GM12878 (cell line): ENCODE measurements around the gene SNED1. TPM values are rescaled to one million over a fixed set of nuclear protein-coding genes. Genes with fewer than 3 reads are reported as not detected.

Source experiments
- ATAC-seq: fragments of 200-7000 bp; cut with Tn5 transposase; 3 replicates; pipeline ENCODE4 v1.9.1; 2020; ENCODE audit warnings: mild to moderate bottlenecking, moderate library complexity
- BruUV-seq: library from RNA; stranded (reverse); fragments of 400-500 nt; replicated peaks from 2 replicates; lab custom pipeline; 2021; lab: Mats Ljungman, UMichigan
- CTCF ChIA-PET: fragments of 300-600 bp; sonication (Branson Sonifier 250); formaldehyde crosslinking; extraction: SDS; loops from one replicate; lab custom pipeline; 2021; ENCODE audit warnings: inconsistent platforms; lab: Yijun Ruan, JAX
- POLR2A ChIA-PET: fragments of 350-600 bp; formaldehyde crosslinking; extraction: SDS; loops from one replicate; lab custom pipeline; 2021; ENCODE audit warnings: inconsistent platforms; lab: Charles Lee
- RAD21 ChIA-PET: fragments of 300-600 bp; sonication (Branson Sonifier 250); formaldehyde crosslinking; loops from one replicate; lab custom pipeline; 2023; ENCODE audit warnings: antibody characterized with exemption; ENCODE audit not compliant: unreplicated experiment; lab: Charles Lee
- SMC1A ChIA-PET: fragments of 300-600 bp; sonication (Branson Sonifier 250); formaldehyde crosslinking; loops from one replicate; lab custom pipeline; 2023; ENCODE audit not compliant: unreplicated experiment, uncharacterized antibody; lab: Charles Lee
- DNase-seq: peaks from one replicate; pipeline ENCODE4 v3.0.0-alpha.2; 2011; ENCODE audit warnings: low read depth, low spot score
- FAIRE-seq: peaks from 3 replicates; lab custom pipeline; 2011; peaks lifted over from hg19 to GRCh38; lab: Jason Lieb, UNC
- H2AFZ ChIP-seq: 2 replicates; pipeline ENCODE4 v1.6.0; 2011; ENCODE audit warnings: low read depth, low read length, control low read depth; ENCODE audit not compliant: control insufficient read depth
- H3K27ac ChIP-seq: 2 replicates; pipeline ENCODE4 v1.5.1; 2011; ENCODE audit warnings: control low read depth; ENCODE audit not compliant: control insufficient read depth, insufficient read depth
- H3K27me3 ChIP-seq, 2 experiments: replicated peaks in 1 of 2; 2 replicates each; pipeline versions ENCODE4 v1.6.0 to v1.6.1; 2011; ENCODE audit warnings: low read length in 1 of 2; ENCODE audit not compliant: control insufficient read depth in 2 of 2, insufficient read depth in 2 of 2
- H3K36me3 ChIP-seq, 2 experiments: 2 replicates each; pipeline ENCODE4 v1.5.1; 2011; ENCODE audit warnings: low read length in 1 of 2; ENCODE audit not compliant: control insufficient read depth in 2 of 2, insufficient read depth in 2 of 2
- H3K4me1 ChIP-seq: 2 replicates; pipeline ENCODE4 v1.6.1; 2011; ENCODE audit warnings: mild to moderate bottlenecking, low read length, moderate library complexity, mixed read lengths; ENCODE audit not compliant: control insufficient read depth, insufficient read depth
- H3K4me2 ChIP-seq: 2 replicates; pipeline ENCODE4 v1.6.0; 2011; ENCODE audit warnings: control low read depth; ENCODE audit not compliant: control insufficient read depth, insufficient read depth
- H3K4me3 ChIP-seq: fragments of 200-600 bp; sonication (generic); 2 replicates; pipeline ENCODE4 v1.5.1; 2016
- H3K79me2 ChIP-seq: 2 replicates; pipeline ENCODE4 v1.6.0; 2011; ENCODE audit warnings: low read length; ENCODE audit not compliant: control insufficient read depth, insufficient read depth
- H3K9ac ChIP-seq: 2 replicates; pipeline ENCODE4 v1.8.0; 2011; ENCODE audit warnings: low read length, control low read depth, mixed read lengths; ENCODE audit not compliant: control insufficient read depth, insufficient read depth
- H3K9me3 ChIP-seq: replicated peaks from 3 replicates; pipeline ENCODE4 v1.5.1; 2011; ENCODE audit warnings: mild to moderate bottlenecking, low read length; ENCODE audit not compliant: control insufficient read depth, insufficient read depth
- H4K20me1 ChIP-seq: 2 replicates; pipeline ENCODE4 v1.6.0; 2011; ENCODE audit not compliant: control insufficient read depth, insufficient read depth
- BCL3 ChIP-seq: IDR thresholded peaks from 2 replicates; pipeline ENCODE4 v1.6.1; 2011; ENCODE audit warnings: borderline replicate concordance, low read depth, mild to moderate bottlenecking, moderate library complexity, low read length; ENCODE audit not compliant: insufficient read depth, poor library complexity, severe bottlenecking
- CHD4 ChIP-seq: fragments of 200-600 bp; sonication (generic); IDR thresholded peaks from 2 replicates; pipeline ENCODE4 v1.6.1; 2016; ENCODE audit warnings: mild to moderate bottlenecking
- RELA ChIP-seq: fragments of 450-650 bp; IDR thresholded peaks from 2 replicates; pipeline ENCODE4 v1.8.0; 2014; ENCODE audit warnings: borderline replicate concordance; ENCODE audit not compliant: partially characterized antibody
- TAF1 ChIP-seq: IDR thresholded peaks from 2 replicates; pipeline ENCODE4 v1.6.1; 2011; ENCODE audit warnings: mild to moderate bottlenecking, low read depth, low read length, borderline replicate concordance
- TCF7 ChIP-seq: IDR thresholded peaks from 2 replicates; pipeline ENCODE4 v1.6.1; 2014; ENCODE audit warnings: antibody characterized with exemption, borderline replicate concordance
- YY1 ChIP-seq: IDR thresholded peaks from 2 replicates; pipeline ENCODE4 v1.6.1; 2011; ENCODE audit warnings: low read depth, mild to moderate bottlenecking, low read length
- ZBTB11 ChIP-seq: fragments of 450-650 bp; formaldehyde crosslinking; IDR thresholded peaks from 2 replicates; pipeline ENCODE4 v1.5.0; 2022; ENCODE audit warnings: mild to moderate bottlenecking, missing genetic modification characterization
- ZNF274 ChIP-seq: IDR thresholded peaks from one replicate; pipeline ENCODE4 v1.8.0; 2011; ENCODE audit not compliant: insufficient read length, insufficient read depth
- ZSCAN29 ChIP-seq: fragments of 450-650 bp; IDR thresholded peaks from 2 replicates; pipeline ENCODE4 v1.6.1; 2017; ENCODE audit warnings: mild to moderate bottlenecking, moderate library complexity
- WGBS: methylation state at CpG from one replicate; pipeline ENCODE4 v1.1.6; 2016; ENCODE audit warnings: low lambda C conversion rate; ENCODE audit not compliant: insufficient replicate concordance, insufficient coverage; ENCODE audit errors: missing lambda C conversion rate; 5-methylcytosine and 5-hydroxymethylcytosine counted together
- in situ Hi-C: fragments of 300-500 bp; cut with MboI; formaldehyde crosslinking; loops from 9 replicates; pipeline ENCODE4 v1.14.3; 2018; ENCODE audit warnings: mixed read lengths
- intact Hi-C: fragments of 100-400 bp; cut with micrococcal nuclease; formaldehyde crosslinking; loops from one replicate; pipeline ENCODE4 v1.14.2; 2022; ENCODE audit not compliant: unreplicated experiment
- polyA plus RNA-seq, 11 experiments: library from polyadenylated mRNA; depleted of rRNA in 4 of 11; unstranded in 6 of 11; stranded (reverse) in 5 of 11; fragments of >200 nt; fragmentation: Nextera tagmentation in 4 of 11; fragmentation: Illumina TruSeq in 1 of 11; extraction: Ambion mirVana in 4 of 11; extraction: Trizol in 1 of 11; gene quantifications; 1 replicate in 1 of 11; 2 replicates in 10 of 11; pipeline versions ENCODE4 v1.2.1 to v1.2.3, GENCODE V29; 2011 to 2016; ENCODE audit warnings: inconsistent platforms in 2 of 11, missing spikeins in 2 of 11, low read depth in 1 of 11
- total RNA-seq, 4 experiments: library from RNA; depleted of rRNA in 3 of 4; stranded (reverse); fragments of >200 nt in 3 of 4; fragmentation: Illumina TruSeq in 1 of 4; extraction: Trizol in 1 of 4; gene quantifications; 2 replicates each; pipeline versions ENCODE4 v1.2.1 to v1.2.3, GENCODE V29; 2013 to 2021
- TF ChIP-seq, protein P1 (sequence below): fragments of 450-650 bp; IDR thresholded peaks from 2 replicates; pipeline ENCODE4 v1.6.1; 2017; ENCODE audit warnings: borderline replicate concordance
- TF ChIP-seq, protein P2 (sequence below): IDR thresholded peaks from 2 replicates; pipeline ENCODE4 v1.6.1; 2011; ENCODE audit warnings: mild to moderate bottlenecking, low read depth, low read length, moderate library complexity; ENCODE audit not compliant: insufficient replicate concordance
- TF ChIP-seq, protein P3 (sequence below): fragments of 450-650 bp; IDR thresholded peaks from 2 replicates; pipeline ENCODE4 v1.6.1; 2014; ENCODE audit warnings: mild to moderate bottlenecking

Gene SNED1
- total and polyA plus RNA-seq, 10 of the 15 experiments (the other 5 are each of a cell fraction or from before 2014, with no cell fraction given) = 0.05 to 8.4 (median 3.0) TPM

- Histone ChIP-seq H3K36me3 (no peaks in the 10 kb centered on the region), H3K4me2 (no peak overlapping the region), H3K4me1 (no peaks in the 10 kb centered on the region), H3K4me3 (no peak overlapping the region), H2AFZ (no peak overlapping the region), H3K27ac (no peak overlapping the region), H3K9me3 (no peaks in the 10 kb centered on the region), H4K20me1 (no peaks in the 10 kb centered on the region), H3K27me3 (peaks cover 1 to 4% of the 10 kb centered on the region in 2 experiments; a peak in 2 of 4 replicates), H3K9ac (no peak overlapping the region), H3K79me2 (no peaks in the 10 kb centered on the region)
- ATAC-seq (no peak), FAIRE-seq (no peak), DNase-seq (no peak)
- in situ Hi-C loops (no loop called here), intact Hi-C loops (no loop called here)
- ChIA-PET RAD21 (no interaction called here), POLR2A (no interaction called here), CTCF (interaction anchor here (0.7 kb wide), 1 partner anchor 1904 kb away, joined by 3 read pairs; no protein-coding TSS in a partner anchor), SMC1A (no interaction called here)
- 37% methylated on average over 19 of the region's 19 CpGs for WGBS
- BruUV-seq = no TSS peak
- no peak for TF ChIP-seq ZBTB11 (CRISPR knock-in tag)
- TF ChIP-seq, protein P1, sequence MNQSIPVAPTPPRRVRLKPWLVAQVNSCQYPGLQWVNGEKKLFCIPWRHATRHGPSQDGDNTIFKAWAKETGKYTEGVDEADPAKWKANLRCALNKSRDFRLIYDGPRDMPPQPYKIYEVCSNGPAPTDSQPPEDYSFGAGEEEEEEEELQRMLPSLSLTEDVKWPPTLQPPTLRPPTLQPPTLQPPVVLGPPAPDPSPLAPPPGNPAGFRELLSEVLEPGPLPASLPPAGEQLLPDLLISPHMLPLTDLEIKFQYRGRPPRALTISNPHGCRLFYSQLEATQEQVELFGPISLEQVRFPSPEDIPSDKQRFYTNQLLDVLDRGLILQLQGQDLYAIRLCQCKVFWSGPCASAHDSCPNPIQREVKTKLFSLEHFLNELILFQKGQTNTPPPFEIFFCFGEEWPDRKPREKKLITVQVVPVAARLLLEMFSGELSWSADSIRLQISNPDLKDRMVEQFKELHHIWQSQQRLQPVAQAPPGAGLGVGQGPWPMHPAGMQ = no peak
- TF ChIP-seq, protein P2, sequence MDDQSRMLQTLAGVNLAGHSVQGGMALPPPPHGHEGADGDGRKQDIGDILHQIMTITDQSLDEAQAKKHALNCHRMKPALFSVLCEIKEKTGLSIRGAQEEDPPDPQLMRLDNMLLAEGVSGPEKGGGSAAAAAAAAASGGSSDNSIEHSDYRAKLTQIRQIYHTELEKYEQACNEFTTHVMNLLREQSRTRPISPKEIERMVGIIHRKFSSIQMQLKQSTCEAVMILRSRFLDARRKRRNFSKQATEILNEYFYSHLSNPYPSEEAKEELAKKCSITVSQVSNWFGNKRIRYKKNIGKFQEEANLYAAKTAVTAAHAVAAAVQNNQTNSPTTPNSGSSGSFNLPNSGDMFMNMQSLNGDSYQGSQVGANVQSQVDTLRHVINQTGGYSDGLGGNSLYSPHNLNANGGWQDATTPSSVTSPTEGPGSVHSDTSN = no peak
- TF ChIP-seq RELA = no peak
- no peak for TF ChIP-seq ZNF274
- no peak for TF ChIP-seq TCF7
- no peak for TF ChIP-seq ZSCAN29
- TF ChIP-seq TAF1 = no peak
- no peak for TF ChIP-seq YY1
- TF ChIP-seq BCL3 = no peak
- no peak for TF ChIP-seq CHD4
- TF ChIP-seq, protein P3, sequence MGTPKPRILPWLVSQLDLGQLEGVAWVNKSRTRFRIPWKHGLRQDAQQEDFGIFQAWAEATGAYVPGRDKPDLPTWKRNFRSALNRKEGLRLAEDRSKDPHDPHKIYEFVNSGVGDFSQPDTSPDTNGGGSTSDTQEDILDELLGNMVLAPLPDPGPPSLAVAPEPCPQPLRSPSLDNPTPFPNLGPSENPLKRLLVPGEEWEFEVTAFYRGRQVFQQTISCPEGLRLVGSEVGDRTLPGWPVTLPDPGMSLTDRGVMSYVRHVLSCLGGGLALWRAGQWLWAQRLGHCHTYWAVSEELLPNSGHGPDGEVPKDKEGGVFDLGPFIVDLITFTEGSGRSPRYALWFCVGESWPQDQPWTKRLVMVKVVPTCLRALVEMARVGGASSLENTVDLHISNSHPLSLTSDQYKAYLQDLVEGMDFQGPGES = no peak
These were observed 4.8 kb upstream of the SNED1 start for GRCh38 chr2:240993446-240994170.
